Measurements from ENCODE around the gene NDRG2.
"Not testable (repeated sequence)": the region's sequence is repeated elsewhere in the genome, so short reads cannot be mapped to it uniquely, and the experiment has no call there.

The NDRG2 gene

GRCh38 chr14:21003788-21004346 lies 21.0 kb downstream of the NDRG2 start:
- DNase-seq (ENCODE audit: low read depth): no peak

- no peak for DNase-seq (ENCODE audit: low read depth)
These were observed 23.6 kb downstream of the NDRG2 start for GRCh38 chr14:21001218-21001617.

- DNase-seq (ENCODE audit: low read depth): no peak
These were observed 25.3 kb downstream of the NDRG2 start for GRCh38 chr14:20999591-20999990.

- DNase-seq (ENCODE audit: low read depth): no peak
These were observed 26.0 kb downstream of the NDRG2 start, which contains the start of gene SLC39A2 for GRCh38 chr14:20998674-20999366. TSS of gene SLC39A2 (plus strand) at chr14:20999293. CDS start at chr14:20999447, 154 bp downstream.

- DNase-seq (ENCODE audit: low read depth): no peak
These were observed 26.7 kb downstream of the NDRG2 start for GRCh38 chr14:20998139-20998538.

GRCh38 chr14:20997564-20997963 lies 27.3 kb downstream of the NDRG2 start:
- no peak for DNase-seq (ENCODE audit: low read depth)

- no peak for DNase-seq (ENCODE audit: low read depth)
These were observed 27.7 kb downstream of the NDRG2 start for GRCh38 chr14:20997115-20997514.

- no peak for DNase-seq (ENCODE audit: low read depth)
These were observed 28.3 kb downstream of the NDRG2 start for GRCh38 chr14:20996521-20996920.

GRCh38 chr14:20989787-20990600 lies 34.9 kb downstream of the NDRG2 start, which contains the start of gene METTL17:
TSS of gene METTL17 (plus strand) at chr14:20989980. CDS start at chr14:20990003, 23 bp downstream.
- DNase-seq (ENCODE audit: low read depth): peak; percentile 73

GRCh38 chr14:20989471-20989786 lies 35.4 kb downstream of the NDRG2 start:
- DNase-seq (ENCODE audit: low read depth): no peak

- DNase-seq (ENCODE audit: low read depth): no peak
These were observed 36.0 kb downstream of the NDRG2 start for GRCh38 chr14:20988717-20989470.

- no peak for DNase-seq (ENCODE audit: low read depth)
These were observed 38.0 kb downstream of the NDRG2 start for GRCh38 chr14:20986811-20987210.

GRCh38 chr14:20985650-20986049 lies 39.2 kb downstream of the NDRG2 start:
- not testable (repeated sequence) for DNase-seq (ENCODE audit: low read depth)

GRCh38 chr14:20982646-20983369 lies 42.1 kb downstream of the NDRG2 start:
- DNase-seq (ENCODE audit: low read depth): no peak

- DNase-seq (ENCODE audit: low read depth): no peak
These were observed 44.0 kb downstream of the NDRG2 start for GRCh38 chr14:20980906-20981305.

- no peak for DNase-seq (ENCODE audit: low read depth)
These were observed 46.2 kb downstream of the NDRG2 start for GRCh38 chr14:20978687-20979086.

- no peak for DNase-seq (ENCODE audit: low read depth)
These were observed 48.6 kb downstream of the NDRG2 start for GRCh38 chr14:20976291-20976690.

- no peak for DNase-seq (ENCODE audit: low read depth)
These were observed 51.4 kb downstream of the NDRG2 start for GRCh38 chr14:20973501-20973900.

GRCh38 chr14:20971705-20972021 lies 53.2 kb downstream of the NDRG2 start:
- DNase-seq (ENCODE audit: low read depth): no peak

- DNase-seq (ENCODE audit: low read depth): peak; percentile 55
These were observed 53.7 kb downstream of the NDRG2 start for GRCh38 chr14:20970983-20971704.

GRCh38 chr14:20970647-20970982 lies 54.2 kb downstream of the NDRG2 start:
- DNase-seq (ENCODE audit: low read depth): no peak
